ENCODE results near the gene ZHX3. TPM values are rescaled to one million over a fixed set of nuclear protein-coding genes. Genes with fewer than 3 reads are reported as not detected.

Gene ZHX3
- total and polyA plus RNA-seq, 2 donors from 2014 or later = 24.7 to 153 TPM

DNA sequence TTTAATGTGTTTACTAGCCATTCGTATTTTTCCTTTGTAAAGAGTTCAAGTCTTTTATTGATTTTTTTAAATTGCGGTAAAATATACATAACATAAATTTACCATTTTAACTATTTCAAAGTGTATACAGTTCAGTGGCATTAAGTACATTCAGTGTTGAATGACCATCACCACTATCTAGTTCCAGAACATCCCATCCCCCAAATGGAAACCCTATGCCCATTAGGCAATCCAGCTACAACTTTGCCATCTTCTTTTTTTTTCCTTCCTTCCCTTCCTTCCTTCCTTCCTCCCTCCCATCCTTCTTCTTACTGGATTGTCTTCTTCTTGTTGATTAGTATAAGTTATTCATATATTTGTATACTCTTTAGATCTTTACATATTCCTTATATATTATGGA is 31.7 kb upstream of the ZHX3 start:
- Histone ChIP-seq H3K36me3 (ENCODE audit: control insufficient read depth in 2 of 3, insufficient read depth in 3 of 3, low read length in 3 of 3) (peaks cover 0 to 48% (median 23%) of the 10 kb centered on the region in 3 donors), H3K27me3 (ENCODE audit: control insufficient read depth, insufficient read depth, low read length) (no peaks in the 10 kb centered on the region), H3K27ac (ENCODE audit: low read depth in 2 of 2, low read length in 2 of 2) (no peak overlapping the region), H3K4me1 (ENCODE audit: control insufficient read depth in 2 of 3, insufficient read depth in 2 of 3, low read depth in 1 of 3, low read length in 3 of 3) (peaks cover 0 to under 1% (median 0%) of the 10 kb centered on the region in 3 donors), H3K9me3 (ENCODE audit: control insufficient read depth in 2 of 3, insufficient read depth in 1 of 3, low read length in 3 of 3) (no peaks in the 10 kb centered on the region), H3K4me3 (ENCODE audit: low read length in 3 of 3) (no peak overlapping the region), H3K9ac (ENCODE audit: low read length in 3 of 3) (no peak overlapping the region)
- intact Hi-C loops (cut with DNase I) = no loop called here
- FAIRE-seq (no peak), DNase-seq (no peak)
- TF ChIP-seq, protein P1, sequence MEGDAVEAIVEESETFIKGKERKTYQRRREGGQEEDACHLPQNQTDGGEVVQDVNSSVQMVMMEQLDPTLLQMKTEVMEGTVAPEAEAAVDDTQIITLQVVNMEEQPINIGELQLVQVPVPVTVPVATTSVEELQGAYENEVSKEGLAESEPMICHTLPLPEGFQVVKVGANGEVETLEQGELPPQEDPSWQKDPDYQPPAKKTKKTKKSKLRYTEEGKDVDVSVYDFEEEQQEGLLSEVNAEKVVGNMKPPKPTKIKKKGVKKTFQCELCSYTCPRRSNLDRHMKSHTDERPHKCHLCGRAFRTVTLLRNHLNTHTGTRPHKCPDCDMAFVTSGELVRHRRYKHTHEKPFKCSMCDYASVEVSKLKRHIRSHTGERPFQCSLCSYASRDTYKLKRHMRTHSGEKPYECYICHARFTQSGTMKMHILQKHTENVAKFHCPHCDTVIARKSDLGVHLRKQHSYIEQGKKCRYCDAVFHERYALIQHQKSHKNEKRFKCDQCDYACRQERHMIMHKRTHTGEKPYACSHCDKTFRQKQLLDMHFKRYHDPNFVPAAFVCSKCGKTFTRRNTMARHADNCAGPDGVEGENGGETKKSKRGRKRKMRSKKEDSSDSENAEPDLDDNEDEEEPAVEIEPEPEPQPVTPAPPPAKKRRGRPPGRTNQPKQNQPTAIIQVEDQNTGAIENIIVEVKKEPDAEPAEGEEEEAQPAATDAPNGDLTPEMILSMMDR (IDR thresholded peaks at IDR 0.05; ENCODE audit: borderline replicate concordance, extremely low read depth, insufficient read depth) = no peak

DNA sequence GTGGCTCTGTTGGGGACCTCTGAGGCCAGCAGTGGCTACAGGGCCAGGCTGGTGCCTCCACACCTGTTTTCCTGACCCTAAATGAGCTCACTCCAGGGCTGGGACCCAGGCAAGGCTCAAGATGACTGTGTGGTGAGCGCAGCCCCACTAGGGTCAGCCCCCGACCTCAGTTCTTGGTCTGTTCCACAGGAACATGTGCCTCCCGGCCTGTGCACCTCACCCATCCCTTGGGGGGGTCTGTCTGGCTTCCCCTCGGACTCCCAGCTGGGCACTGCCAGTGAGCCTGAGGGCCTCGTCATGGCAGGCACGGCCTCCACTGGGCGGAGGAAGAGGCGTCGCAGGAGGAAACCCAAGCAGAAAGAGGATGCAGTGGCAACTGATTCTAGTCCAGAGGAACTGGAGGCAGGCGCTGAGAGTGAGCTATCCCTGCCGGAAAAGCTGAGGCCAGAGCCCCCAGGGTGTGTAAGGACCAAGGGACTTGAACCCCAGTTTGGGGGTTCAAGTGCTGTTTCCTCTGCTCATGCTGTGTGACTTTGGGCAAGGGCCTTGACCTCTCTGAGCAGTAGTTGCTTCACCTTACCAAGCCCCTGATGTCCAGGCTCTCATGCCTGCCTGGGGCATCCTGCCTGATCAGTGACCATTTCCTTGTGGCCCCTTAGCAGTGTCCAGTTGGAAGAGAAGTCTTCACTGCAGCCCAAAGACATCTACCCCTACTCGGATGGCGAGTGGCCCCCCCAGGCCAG is 31.1 kb upstream of the ZHX3 start:
- no peak for FAIRE-seq

DNA sequence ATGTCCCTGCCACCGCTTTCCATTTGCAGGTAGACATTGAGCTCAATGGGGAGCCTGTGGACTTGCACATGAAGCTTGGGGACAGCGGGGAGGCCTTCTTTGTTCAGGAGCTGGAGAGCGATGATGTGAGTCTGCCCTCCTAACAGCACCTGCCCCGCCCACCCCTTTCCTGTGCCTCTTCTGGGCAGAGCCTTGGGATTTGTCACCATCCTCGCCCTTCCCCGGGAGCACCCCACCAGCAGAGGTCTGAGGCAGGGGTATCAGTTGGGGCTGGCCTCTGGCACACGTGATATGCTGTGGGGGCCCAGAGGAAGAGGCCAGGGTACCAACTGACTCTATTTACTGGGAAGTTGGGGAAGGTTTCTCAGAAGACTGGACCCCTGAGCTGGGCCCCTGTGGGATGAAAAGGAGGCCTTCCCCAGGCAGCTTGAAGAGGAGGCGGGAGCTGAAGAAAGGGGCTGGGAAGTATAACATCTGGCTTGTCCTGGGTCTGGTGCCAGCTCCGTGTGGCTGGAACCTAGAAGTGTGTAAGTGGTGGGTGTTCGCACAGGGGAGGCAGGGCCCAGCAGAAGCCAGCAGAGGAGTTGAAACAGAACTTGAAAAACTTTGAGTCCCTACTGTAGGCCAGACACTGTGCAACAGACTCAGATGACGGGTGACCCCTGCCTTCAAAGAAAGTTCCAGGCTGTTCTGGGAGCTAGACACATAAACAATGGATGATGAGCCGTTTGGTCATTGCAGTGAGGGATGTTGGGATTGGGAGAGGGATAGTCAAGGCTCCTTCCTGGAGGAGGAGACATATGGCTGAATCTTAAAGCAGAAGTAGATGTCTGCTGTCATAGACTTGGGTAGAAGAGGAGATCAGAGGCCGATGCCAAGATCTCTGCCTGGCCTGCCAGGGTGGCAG is 30.2 kb upstream of the ZHX3 start:
- H3K27me3 ChIP-seq (ENCODE audit: control insufficient read depth, insufficient read depth, low read length) = no peaks in the 10 kb centered on the region
- no peak overlapping the region for H3K27ac ChIP-seq (ENCODE audit: low read depth in 2 of 2, low read length in 2 of 2)
- TF ChIP-seq, protein P1 (IDR thresholded peaks at IDR 0.05; ENCODE audit: borderline replicate concordance, extremely low read depth, insufficient read depth) = no peak
- peaks cover 0 to 7% (median 3%) of the 10 kb centered on the region in 3 donors for H3K4me1 ChIP-seq (ENCODE audit: control insufficient read depth in 2 of 3, insufficient read depth in 2 of 3, low read depth in 1 of 3, low read length in 3 of 3)
- H3K4me3 ChIP-seq (ENCODE audit: low read length in 3 of 3) = no peak overlapping the region
- H3K36me3 ChIP-seq (ENCODE audit: control insufficient read depth in 2 of 3, insufficient read depth in 3 of 3, low read length in 3 of 3) = peaks cover 0 to 40% (median 23%) of the 10 kb centered on the region in 3 donors
- FAIRE-seq = no peak
- intact Hi-C loops (cut with DNase I) = no loop called here
- no peak overlapping the region for H3K9ac ChIP-seq (ENCODE audit: low read length in 3 of 3)
- DNase-seq = peak in 2 of 5 donors; percentile 53 to 55
- no peaks in the 10 kb centered on the region for H3K9me3 ChIP-seq (ENCODE audit: control insufficient read depth in 2 of 3, insufficient read depth in 1 of 3, low read length in 3 of 3)

More for the DNA sequence above, 31.1 kb upstream of the ZHX3 start:
- TF ChIP-seq, protein P1 (IDR thresholded peaks at IDR 0.05; ENCODE audit: borderline replicate concordance, extremely low read depth, insufficient read depth) = no peak
- no peak overlapping the region for H3K4me3 ChIP-seq (ENCODE audit: low read length in 3 of 3)
- H3K4me1 ChIP-seq (ENCODE audit: control insufficient read depth in 2 of 3, insufficient read depth in 2 of 3, low read depth in 1 of 3, low read length in 3 of 3) = peaks cover 0 to 5% (median 0%) of the 10 kb centered on the region in 3 donors
- intact Hi-C loops (cut with DNase I) = no loop called here
- H3K36me3 ChIP-seq (ENCODE audit: control insufficient read depth in 2 of 3, insufficient read depth in 3 of 3, low read length in 3 of 3) = peaks cover 0 to 46% (median 23%) of the 10 kb centered on the region in 3 donors
- peak in 1 of 5 donors; percentile 59 for DNase-seq
- H3K9ac ChIP-seq (ENCODE audit: low read length in 3 of 3) = no peak overlapping the region
- no peaks in the 10 kb centered on the region for H3K9me3 ChIP-seq (ENCODE audit: control insufficient read depth in 2 of 3, insufficient read depth in 1 of 3, low read length in 3 of 3)
- no peak overlapping the region for H3K27ac ChIP-seq (ENCODE audit: low read depth in 2 of 2, low read length in 2 of 2)
- H3K27me3 ChIP-seq (ENCODE audit: control insufficient read depth, insufficient read depth, low read length) = no peaks in the 10 kb centered on the region

Measured in kidney (tissue), 14 donors.